ENCODE measurements around the gene CLEC4C.
"Not testable (repeated sequence)": the region's sequence is repeated elsewhere in the genome, so short reads cannot be mapped to it uniquely, and the experiment has no call there.

The CLEC4C gene

GRCh38 chr12:7747246-7747645 lies at the start of gene CLEC4C:
CLEC4C (minus strand) TSS chr12:7747375; CDS start chr12:7747348, 27 bp downstream.
- no peak for DNase-seq

- no peak for DNase-seq
Measured at GRCh38 chr12:7793211-7793610, 46.0 kb upstream of the CLEC4C start.

- not testable (repeated sequence) for DNase-seq
Measured at GRCh38 chr12:7788884-7789528, 41.8 kb upstream of the CLEC4C start, which contains the start of gene NANOG. NANOG (plus strand) TSS chr12:7789402; CDS start chr12:7789615, 213 bp downstream.

GRCh38 chr12:7788294-7788660 lies 41.1 kb upstream of the CLEC4C start:
- no peak for DNase-seq

- DNase-seq: no peak
Measured at GRCh38 chr12:7787574-7788293, 40.6 kb upstream of the CLEC4C start.

- DNase-seq: no peak
Measured at GRCh38 chr12:7784701-7785100, 37.5 kb upstream of the CLEC4C start.

GRCh38 chr12:7783433-7783832 lies 36.3 kb upstream of the CLEC4C start:
- DNase-seq: not testable (repeated sequence)

GRCh38 chr12:7782055-7782454 lies 34.9 kb upstream of the CLEC4C start:
- no peak for DNase-seq

GRCh38 chr12:7781274-7781673 lies 34.1 kb upstream of the CLEC4C start:
- DNase-seq: no peak

GRCh38 chr12:7769999-7770398 lies 22.8 kb upstream of the CLEC4C start:
- DNase-seq: no peak

GRCh38 chr12:7758766-7759140 lies 11.6 kb upstream of the CLEC4C start:
- no peak for DNase-seq

- DNase-seq: no peak
Measured at GRCh38 chr12:7756993-7757392, 9.8 kb upstream of the CLEC4C start.

- not testable (repeated sequence) for DNase-seq
Measured at GRCh38 chr12:7755668-7756067, 8.5 kb upstream of the CLEC4C start.

GRCh38 chr12:7751941-7752922 lies 5.1 kb upstream of the CLEC4C start:
- DNase-seq: not testable (repeated sequence)

- DNase-seq: no peak
Measured at GRCh38 chr12:7751394-7751793, 4.2 kb upstream of the CLEC4C start.

GRCh38 chr12:7750350-7750749 lies 3.2 kb upstream of the CLEC4C start:
- DNase-seq: no peak

GRCh38 chr12:7749442-7749841 lies 2.3 kb upstream of the CLEC4C start:
- no peak for DNase-seq

GRCh38 chr12:7748852-7749251 lies 1.7 kb upstream of the CLEC4C start:
- no peak for DNase-seq

GRCh38 chr12:7732993-7733392 lies 14.2 kb downstream of the CLEC4C start:
- DNase-seq: no peak

GRCh38 chr12:7731486-7731885 lies 15.7 kb downstream of the CLEC4C start:
- no peak for DNase-seq

GRCh38 chr12:7730984-7731383 lies 16.2 kb downstream of the CLEC4C start:
- DNase-seq: not testable (repeated sequence)

- DNase-seq: no peak
Measured at GRCh38 chr12:7729746-7730145, 17.4 kb downstream of the CLEC4C start.

- no peak for DNase-seq
Measured at GRCh38 chr12:7723926-7724325, 23.2 kb downstream of the CLEC4C start.

Data from NCI-H1048 (cell line).